ENCODE data around the gene SLC43A1.

The SLC43A1 gene

GRCh38 chr11:57515332-57516060, at the start of gene SLC43A1:
Gene SLC43A1, minus strand, starts transcription at chr11:57515702. Its CDS starts 1,591 bp downstream, at chr11:57514111.
- Histone ChIP-seq H3K9ac (ENCODE audit: low read depth in 1 of 2, low read length in 2 of 2) (peak within 1 kb of the TSS; percentile 60 to 71), H3K4me1 (ENCODE audit: control insufficient read depth in 2 of 2, insufficient read depth in 2 of 2, low read length in 2 of 2) (peaks cover 6% of the 10 kb centered on the region in 2 donors), H3K4me3 (ENCODE audit: low read length in 2 of 2) (peak within 1 kb of the TSS; percentile 76 to 87), H3K36me3 (ENCODE audit: control insufficient read depth in 2 of 2, insufficient read depth in 2 of 2, low read length in 2 of 2) (no peaks in the 10 kb centered on the region), H3K9me3 (ENCODE audit: control insufficient read depth in 2 of 2, low read length in 2 of 2) (no peaks in the 10 kb centered on the region), H3K27ac (ENCODE audit: low read depth in 2 of 2, low read length in 2 of 2) (no peak within 1 kb of the TSS), H3K27me3 (ENCODE audit: control insufficient read depth in 2 of 2, insufficient read depth in 2 of 2, low read length in 2 of 2) (no peaks in the 10 kb centered on the region)

GRCh38 chr11:57562596-57562995, 47.1 kb upstream of the SLC43A1 start:
- H3K36me3 ChIP-seq (ENCODE audit: control insufficient read depth in 2 of 2, insufficient read depth in 2 of 2, low read length in 2 of 2): peaks cover 9 to 11% of the 10 kb centered on the region in 2 donors
- no peaks in the 10 kb centered on the region for H3K27me3 ChIP-seq (ENCODE audit: control insufficient read depth in 2 of 2, insufficient read depth in 2 of 2, low read length in 2 of 2)
- no peak overlapping the region for H3K4me3 ChIP-seq (ENCODE audit: low read length in 2 of 2)
- H3K4me1 ChIP-seq (ENCODE audit: control insufficient read depth in 2 of 2, insufficient read depth in 2 of 2, low read length in 2 of 2): peaks cover 0 to 13% of the 10 kb centered on the region in 2 donors
- H3K9ac ChIP-seq (ENCODE audit: low read depth in 1 of 2, low read length in 2 of 2): no peak overlapping the region
- no peaks in the 10 kb centered on the region for H3K9me3 ChIP-seq (ENCODE audit: control insufficient read depth in 2 of 2, low read length in 2 of 2)
- H3K27ac ChIP-seq (ENCODE audit: low read depth in 2 of 2, low read length in 2 of 2): no peak overlapping the region

- H3K4me3 ChIP-seq (ENCODE audit: low read length in 2 of 2): no peak overlapping the region
- no peaks in the 10 kb centered on the region for H3K9me3 ChIP-seq (ENCODE audit: control insufficient read depth in 2 of 2, low read length in 2 of 2)
- H3K36me3 ChIP-seq (ENCODE audit: control insufficient read depth in 2 of 2, insufficient read depth in 2 of 2, low read length in 2 of 2): peaks cover 9 to 25% of the 10 kb centered on the region in 2 donors
- H3K4me1 ChIP-seq (ENCODE audit: control insufficient read depth in 2 of 2, insufficient read depth in 2 of 2, low read length in 2 of 2): no peaks in the 10 kb centered on the region
- no peak overlapping the region for H3K27ac ChIP-seq (ENCODE audit: low read depth in 2 of 2, low read length in 2 of 2)
- no peak overlapping the region for H3K9ac ChIP-seq (ENCODE audit: low read depth in 1 of 2, low read length in 2 of 2)
- H3K27me3 ChIP-seq (ENCODE audit: control insufficient read depth in 2 of 2, insufficient read depth in 2 of 2, low read length in 2 of 2): no peaks in the 10 kb centered on the region
Measured at GRCh38 chr11:57560146-57560545, 44.6 kb upstream of the SLC43A1 start.

- Histone ChIP-seq H3K4me1 (ENCODE audit: control insufficient read depth in 2 of 2, insufficient read depth in 2 of 2, low read length in 2 of 2) (no peaks in the 10 kb centered on the region), H3K9me3 (ENCODE audit: control insufficient read depth in 2 of 2, low read length in 2 of 2) (no peaks in the 10 kb centered on the region), H3K9ac (ENCODE audit: low read depth in 1 of 2, low read length in 2 of 2) (no peak overlapping the region), H3K27me3 (ENCODE audit: control insufficient read depth in 2 of 2, insufficient read depth in 2 of 2, low read length in 2 of 2) (no peaks in the 10 kb centered on the region), H3K36me3 (ENCODE audit: control insufficient read depth in 2 of 2, insufficient read depth in 2 of 2, low read length in 2 of 2) (peaks cover 31 to 59% of the 10 kb centered on the region in 2 donors), H3K4me3 (ENCODE audit: low read length in 2 of 2) (no peak overlapping the region), H3K27ac (ENCODE audit: low read depth in 2 of 2, low read length in 2 of 2) (no peak overlapping the region)
Measured at GRCh38 chr11:57556041-57556440, 40.5 kb upstream of the SLC43A1 start.

- Histone ChIP-seq H3K4me1 (ENCODE audit: control insufficient read depth in 2 of 2, insufficient read depth in 2 of 2, low read length in 2 of 2) (no peaks in the 10 kb centered on the region), H3K27me3 (ENCODE audit: control insufficient read depth in 2 of 2, insufficient read depth in 2 of 2, low read length in 2 of 2) (no peaks in the 10 kb centered on the region), H3K4me3 (ENCODE audit: low read length in 2 of 2) (no peak overlapping the region), H3K36me3 (ENCODE audit: control insufficient read depth in 2 of 2, insufficient read depth in 2 of 2, low read length in 2 of 2) (peaks cover 32 to 61% of the 10 kb centered on the region in 2 donors), H3K27ac (ENCODE audit: low read depth in 2 of 2, low read length in 2 of 2) (no peak overlapping the region), H3K9ac (ENCODE audit: low read depth in 1 of 2, low read length in 2 of 2) (no peak overlapping the region), H3K9me3 (ENCODE audit: control insufficient read depth in 2 of 2, low read length in 2 of 2) (no peaks in the 10 kb centered on the region)
Measured at GRCh38 chr11:57555393-57555792, 39.9 kb upstream of the SLC43A1 start.

- no peak overlapping the region for H3K9ac ChIP-seq (ENCODE audit: low read depth in 1 of 2, low read length in 2 of 2)
- no peaks in the 10 kb centered on the region for H3K27me3 ChIP-seq (ENCODE audit: control insufficient read depth in 2 of 2, insufficient read depth in 2 of 2, low read length in 2 of 2)
- peaks cover 28 to 57% of the 10 kb centered on the region in 2 donors for H3K36me3 ChIP-seq (ENCODE audit: control insufficient read depth in 2 of 2, insufficient read depth in 2 of 2, low read length in 2 of 2)
- no peak overlapping the region for H3K4me3 ChIP-seq (ENCODE audit: low read length in 2 of 2)
- H3K4me1 ChIP-seq (ENCODE audit: control insufficient read depth in 2 of 2, insufficient read depth in 2 of 2, low read length in 2 of 2): peaks cover 0 to 2% of the 10 kb centered on the region in 2 donors
- H3K27ac ChIP-seq (ENCODE audit: low read depth in 2 of 2, low read length in 2 of 2): no peak overlapping the region
- H3K9me3 ChIP-seq (ENCODE audit: control insufficient read depth in 2 of 2, low read length in 2 of 2): no peaks in the 10 kb centered on the region
Measured at GRCh38 chr11:57552479-57552878, 37.0 kb upstream of the SLC43A1 start.

- Histone ChIP-seq H3K4me1 (ENCODE audit: control insufficient read depth in 2 of 2, insufficient read depth in 2 of 2, low read length in 2 of 2) (peaks cover 0 to 2% of the 10 kb centered on the region in 2 donors), H3K9me3 (ENCODE audit: control insufficient read depth in 2 of 2, low read length in 2 of 2) (no peaks in the 10 kb centered on the region), H3K4me3 (ENCODE audit: low read length in 2 of 2) (no peak overlapping the region), H3K9ac (ENCODE audit: low read depth in 1 of 2, low read length in 2 of 2) (no peak overlapping the region), H3K36me3 (ENCODE audit: control insufficient read depth in 2 of 2, insufficient read depth in 2 of 2, low read length in 2 of 2) (peaks cover 28 to 55% of the 10 kb centered on the region in 2 donors), H3K27ac (ENCODE audit: low read depth in 2 of 2, low read length in 2 of 2) (no peak overlapping the region), H3K27me3 (ENCODE audit: control insufficient read depth in 2 of 2, insufficient read depth in 2 of 2, low read length in 2 of 2) (no peaks in the 10 kb centered on the region)
Measured at GRCh38 chr11:57551941-57552340, 36.4 kb upstream of the SLC43A1 start.

- Histone ChIP-seq H3K36me3 (ENCODE audit: control insufficient read depth in 2 of 2, insufficient read depth in 2 of 2, low read length in 2 of 2) (peaks cover 28 to 43% of the 10 kb centered on the region in 2 donors), H3K4me3 (ENCODE audit: low read length in 2 of 2) (no peak overlapping the region), H3K9ac (ENCODE audit: low read depth in 1 of 2, low read length in 2 of 2) (no peak overlapping the region), H3K4me1 (ENCODE audit: control insufficient read depth in 2 of 2, insufficient read depth in 2 of 2, low read length in 2 of 2) (peaks cover 0 to 2% of the 10 kb centered on the region in 2 donors), H3K27ac (ENCODE audit: low read depth in 2 of 2, low read length in 2 of 2) (no peak overlapping the region), H3K27me3 (ENCODE audit: control insufficient read depth in 2 of 2, insufficient read depth in 2 of 2, low read length in 2 of 2) (no peaks in the 10 kb centered on the region), H3K9me3 (ENCODE audit: control insufficient read depth in 2 of 2, low read length in 2 of 2) (no peaks in the 10 kb centered on the region)
Measured at GRCh38 chr11:57549983-57550382, 34.5 kb upstream of the SLC43A1 start.

GRCh38 chr11:57547854-57548377, 32.4 kb upstream of the SLC43A1 start:
- Histone ChIP-seq H3K4me1 (ENCODE audit: control insufficient read depth in 2 of 2, insufficient read depth in 2 of 2, low read length in 2 of 2) (peaks cover 0 to 2% of the 10 kb centered on the region in 2 donors), H3K27ac (ENCODE audit: low read depth in 2 of 2, low read length in 2 of 2) (no peak overlapping the region), H3K27me3 (ENCODE audit: control insufficient read depth in 2 of 2, insufficient read depth in 2 of 2, low read length in 2 of 2) (no peaks in the 10 kb centered on the region), H3K9me3 (ENCODE audit: control insufficient read depth in 2 of 2, low read length in 2 of 2) (no peaks in the 10 kb centered on the region), H3K4me3 (ENCODE audit: low read length in 2 of 2) (no peak overlapping the region), H3K9ac (ENCODE audit: low read depth in 1 of 2, low read length in 2 of 2) (no peak overlapping the region), H3K36me3 (ENCODE audit: control insufficient read depth in 2 of 2, insufficient read depth in 2 of 2, low read length in 2 of 2) (peaks cover 18 to 25% of the 10 kb centered on the region in 2 donors)

GRCh38 chr11:57546869-57547475, 31.5 kb upstream of the SLC43A1 start:
- Histone ChIP-seq H3K4me3 (ENCODE audit: low read length in 2 of 2) (no peak overlapping the region), H3K9ac (ENCODE audit: low read depth in 1 of 2, low read length in 2 of 2) (no peak overlapping the region), H3K27me3 (ENCODE audit: control insufficient read depth in 2 of 2, insufficient read depth in 2 of 2, low read length in 2 of 2) (no peaks in the 10 kb centered on the region), H3K27ac (ENCODE audit: low read depth in 2 of 2, low read length in 2 of 2) (no peak overlapping the region), H3K9me3 (ENCODE audit: control insufficient read depth in 2 of 2, low read length in 2 of 2) (no peaks in the 10 kb centered on the region), H3K36me3 (ENCODE audit: control insufficient read depth in 2 of 2, insufficient read depth in 2 of 2, low read length in 2 of 2) (peaks cover 12 to 16% of the 10 kb centered on the region in 2 donors), H3K4me1 (ENCODE audit: control insufficient read depth in 2 of 2, insufficient read depth in 2 of 2, low read length in 2 of 2) (peaks cover 0 to 2% of the 10 kb centered on the region in 2 donors)

Measured in mucosa of rectum (tissue), 2 donors.